ENCODE data around the gene FGD5. TPM values are rescaled to one million over a fixed set of nuclear protein-coding genes. Genes with fewer than 3 reads are reported as not detected.
A peak's percentile ranks its signal among the peaks of the same experiment; 100 is the strongest.

The FGD5 gene
- total and polyA plus RNA-seq, 9 of the 15 experiments (the other 6 are each of a cell fraction or from before 2014, with no cell fraction given), result 0.18 TPM; not detected in 8

GRCh38 chr3:14796403-14797077 lies 22.2 kb upstream of the FGD5 start:
- POLR2A ChIA-PET, result interaction anchor here (0.6 to 1.5 kb wide), 2 partner anchors 70 to 125 kb away, joined by 3 to 4 read pairs; no protein-coding TSS in a partner anchor
- Histone ChIP-seq H2AFZ (ENCODE audit: low read depth, low read length) (no peak overlapping the region), H3K9me1 (ENCODE audit: control insufficient read depth, insufficient read depth, low read length) (no peaks in the 10 kb centered on the region), H3K9ac (ENCODE audit: insufficient read depth in 1 of 2, low read depth in 2 of 2, low read length in 2 of 2) (0 out of 4 replicates have a peak overlapping the region, but pooled peaks of 1 of the 2 experiments have one; percentile 6), H3K27me3 (ENCODE audit: control insufficient read depth in 2 of 2, insufficient read depth in 2 of 2, low read length in 2 of 2) (peaks cover 24 to 76% of the 10 kb centered on the region in 2 experiments; a peak in 4 of 5 replicates), H3K79me2 (ENCODE audit: control insufficient read depth, insufficient read depth, low read length) (no peaks in the 10 kb centered on the region), H3K36me3 (ENCODE audit: control insufficient read depth, insufficient read depth, low read length) (no peaks in the 10 kb centered on the region), H3K27ac (ENCODE audit: extremely low read depth, low read depth, low read length) (no peak overlapping the region), H3K4me1 (replicated peaks in 1 of 2; ENCODE audit: control insufficient read depth in 2 of 2, insufficient read depth in 2 of 2, low read length in 2 of 2) (no peaks in the 10 kb centered on the region; a peak in 1 of 5 replicates), H4K20me1 (replicated peaks; ENCODE audit: control insufficient read depth, insufficient read depth, low read length) (peaks cover 1% of the 10 kb centered on the region; the same call in 1 of the 2 replicates), H3K4me2 (ENCODE audit: insufficient read depth, low read length) (no peak overlapping the region), H3K9me3 (replicated peaks; ENCODE audit: control insufficient read depth, insufficient read depth, low read depth, low read length) (no peaks in the 10 kb centered on the region), H3K4me3 (no peak overlapping the region)
- TF ChIP-seq ZBTB17 (CRISPR knock-in tag; IDR thresholded peaks at IDR 0.05), result 0 out of 2 replicates have a peak, but pooled peaks have one; percentile 1
- no peak for TF ChIP-seq TCF7L2 (IDR thresholded peaks at IDR 0.05; ENCODE audit: low read depth, low read length)
- TF ChIP-seq ZBTB8A (IDR thresholded peaks at IDR 0.05; ENCODE audit: partially characterized antibody), result no peak
- no peak for TF ChIP-seq ZBTB1 (CRISPR knock-in tag; IDR thresholded peaks at IDR 0.05; ENCODE audit: borderline replicate concordance, low read depth)
- TF ChIP-seq SPI1 (IDR thresholded peaks at IDR 0.05; ENCODE audit: borderline replicate concordance, low read depth, low read length), result no peak
- TF ChIP-seq ILF3 (IDR thresholded peaks at IDR 0.05; ENCODE audit: borderline replicate concordance), result no peak
- under 1% methylated on average over 13 of the region's 14 CpGs for WGBS (ENCODE audit: insufficient coverage, low coverage, missing lambda C conversion rate)
- no peak for FAIRE-seq
- no TSS peak for BruUV-seq (replicated peaks)
- ATAC-seq, result no peak
- in situ Hi-C loops (cut with MboI), result loop anchor here (5.0 kb wide), 1 partner anchor 126 kb away; no protein-coding TSS in a partner anchor
- intact Hi-C loops (cut with micrococcal nuclease), result no loop called here
- CTCF ChIA-PET (ENCODE audit: low intra/inter-chr PET ratio), result no interaction called here
- DNase-seq (ENCODE audit: extremely low read depth in 1 of 4, low spot score in 3 of 4), result no peak

Data from K562 (cell line).